GM21526 (cell line): Measurements from ENCODE around the gene SLC16A13.
"Not testable (repeated sequence)": the region's sequence is repeated elsewhere in the genome, so short reads cannot be mapped to it uniquely, and the experiment has no call there.

Experiments used
- ATAC-seq: cut with Tn5 transposase; IDR thresholded peaks from one replicate; pipeline ENCODE4 v1.9.1; 2021; ENCODE audit warnings: moderate library complexity; ENCODE audit not compliant: unreplicated experiment, low FRiP score

SLC16A13 gene

GRCh38 chr17:7026471-7027115 is 9.2 kb upstream of the SLC16A13 start:
- ATAC-seq, result no peak

GRCh38 chr17:7027335-7027734 is 8.5 kb upstream of the SLC16A13 start:
- no peak for ATAC-seq

DNA sequence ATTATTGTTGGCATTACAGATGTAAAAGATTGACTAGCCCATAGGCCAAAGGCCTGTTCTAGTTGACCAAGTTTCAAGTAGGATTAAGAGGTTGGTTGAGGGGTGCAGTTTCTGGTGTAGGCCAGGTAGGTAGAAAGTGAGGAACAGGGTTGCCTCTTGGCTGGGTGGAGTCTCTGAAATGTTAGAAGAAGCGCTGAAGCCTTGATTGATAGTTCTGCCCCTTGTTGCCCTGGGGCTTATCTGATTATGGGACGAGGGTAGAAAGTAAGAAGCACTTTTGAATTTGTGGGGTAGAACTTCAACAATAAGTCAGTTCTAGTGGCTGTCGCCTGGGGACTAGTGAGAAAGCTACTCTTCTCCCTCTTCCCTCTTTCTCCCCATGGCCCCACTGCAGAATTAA is 6.7 kb upstream of the SLC16A13 start:
- ATAC-seq, result no peak

DNA sequence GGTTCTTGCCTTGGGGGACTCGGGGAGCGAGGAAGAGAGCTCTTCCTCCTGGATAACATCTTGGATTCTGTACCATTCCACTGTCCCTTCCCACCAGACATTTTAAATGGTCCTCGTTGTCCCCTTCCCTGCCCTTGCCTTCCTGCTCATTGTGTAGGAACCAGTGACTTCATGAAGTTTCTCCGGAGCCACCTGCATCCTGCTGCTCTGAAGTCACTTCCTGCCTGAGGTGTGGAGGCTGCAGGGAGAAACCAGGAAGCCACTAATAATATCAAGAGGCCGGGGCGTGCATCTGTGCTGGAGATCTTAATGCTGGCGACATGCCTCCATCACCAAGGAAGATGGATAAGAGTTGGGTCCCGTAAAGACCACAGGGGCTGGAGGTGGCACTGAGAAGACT is 6.2 kb upstream of the SLC16A13 start:
- ATAC-seq, result no peak

DNA sequence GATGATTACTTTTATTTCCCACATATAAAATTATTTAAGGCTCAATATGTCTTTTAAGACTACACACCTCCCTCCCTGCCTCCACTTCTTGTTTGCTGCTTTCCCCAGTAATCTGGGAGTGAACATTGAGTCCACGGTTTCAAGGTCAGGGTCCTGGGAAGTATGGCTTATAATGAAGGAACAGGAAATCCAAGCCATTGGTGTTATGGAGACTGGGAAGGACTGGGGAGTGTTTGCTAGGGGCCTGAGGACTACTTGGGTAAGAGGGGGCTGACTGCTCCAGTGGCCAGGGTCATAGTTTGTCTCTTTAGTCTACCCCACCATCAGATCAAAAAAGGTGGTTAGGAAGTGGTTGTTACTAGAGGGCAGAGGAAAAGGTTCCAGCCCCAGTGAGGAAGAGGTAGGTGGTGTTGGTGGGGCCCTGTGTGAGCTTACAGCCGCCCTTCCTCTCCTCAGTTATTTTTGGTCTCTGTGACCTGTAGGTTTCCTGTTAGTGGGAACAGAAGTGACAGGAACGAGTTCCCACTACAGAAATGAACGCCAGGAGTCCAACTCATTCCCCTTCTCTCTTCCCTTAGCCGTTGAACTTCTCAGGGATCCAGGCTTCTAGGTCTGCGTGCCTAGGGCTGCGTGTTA is 742 bp upstream of the SLC16A13 start:
- ATAC-seq, result peak; percentile 5

DNA sequence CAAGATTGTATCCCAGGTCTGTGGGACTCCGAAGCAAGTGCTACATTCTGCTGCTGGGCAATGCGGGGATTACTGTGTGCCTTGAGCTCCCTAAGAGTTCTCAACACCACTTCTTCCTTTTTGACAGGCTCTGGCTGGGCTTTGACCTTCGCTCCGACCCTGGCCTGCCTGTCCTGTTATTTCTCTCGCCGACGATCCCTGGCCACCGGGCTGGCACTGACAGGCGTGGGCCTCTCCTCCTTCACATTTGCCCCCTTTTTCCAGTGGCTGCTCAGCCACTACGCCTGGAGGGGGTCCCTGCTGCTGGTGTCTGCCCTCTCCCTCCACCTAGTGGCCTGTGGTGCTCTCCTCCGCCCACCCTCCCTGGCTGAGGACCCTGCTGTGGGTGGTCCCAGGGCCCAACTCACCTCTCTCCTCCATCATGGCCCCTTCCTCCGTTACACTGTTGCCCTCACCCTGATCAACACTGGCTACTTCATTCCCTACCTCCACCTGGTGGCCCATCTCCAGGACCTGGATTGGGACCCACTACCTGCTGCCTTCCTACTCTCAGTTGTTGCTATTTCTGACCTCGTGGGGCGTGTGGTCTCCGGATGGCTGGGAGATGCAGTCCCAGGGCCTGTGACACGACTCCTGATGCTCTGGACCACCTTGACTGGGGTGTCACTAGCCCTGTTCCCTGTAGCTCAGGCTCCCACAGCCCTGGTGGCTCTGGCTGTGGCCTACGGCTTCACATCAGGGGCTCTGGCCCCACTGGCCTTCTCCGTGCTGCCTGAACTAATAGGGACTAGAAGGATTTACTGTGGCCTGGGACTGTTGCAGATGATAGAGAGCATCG is 2.4 kb downstream of the SLC16A13 start:
- no peak for ATAC-seq

DNA sequence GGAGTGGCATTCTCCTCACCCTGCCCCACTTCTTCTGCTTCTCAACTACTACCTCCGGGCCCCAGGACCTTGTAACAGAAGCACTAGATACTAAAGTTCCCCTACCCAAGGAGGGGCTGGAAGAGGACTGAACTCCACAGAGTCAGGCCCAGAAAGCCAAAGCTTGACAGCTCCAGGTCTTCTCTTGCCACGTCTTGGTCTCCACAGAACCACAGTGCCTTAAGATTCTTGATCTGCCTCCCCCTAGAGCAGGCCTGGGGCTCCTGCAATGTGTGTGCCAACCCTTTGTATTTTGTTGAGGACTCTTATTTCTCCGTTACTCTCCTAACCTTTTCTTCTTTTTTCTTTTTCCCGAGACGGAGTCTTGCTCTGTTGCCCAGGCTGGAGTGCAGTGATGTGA is 4.0 kb downstream of the SLC16A13 start:
- no peak for ATAC-seq

DNA sequence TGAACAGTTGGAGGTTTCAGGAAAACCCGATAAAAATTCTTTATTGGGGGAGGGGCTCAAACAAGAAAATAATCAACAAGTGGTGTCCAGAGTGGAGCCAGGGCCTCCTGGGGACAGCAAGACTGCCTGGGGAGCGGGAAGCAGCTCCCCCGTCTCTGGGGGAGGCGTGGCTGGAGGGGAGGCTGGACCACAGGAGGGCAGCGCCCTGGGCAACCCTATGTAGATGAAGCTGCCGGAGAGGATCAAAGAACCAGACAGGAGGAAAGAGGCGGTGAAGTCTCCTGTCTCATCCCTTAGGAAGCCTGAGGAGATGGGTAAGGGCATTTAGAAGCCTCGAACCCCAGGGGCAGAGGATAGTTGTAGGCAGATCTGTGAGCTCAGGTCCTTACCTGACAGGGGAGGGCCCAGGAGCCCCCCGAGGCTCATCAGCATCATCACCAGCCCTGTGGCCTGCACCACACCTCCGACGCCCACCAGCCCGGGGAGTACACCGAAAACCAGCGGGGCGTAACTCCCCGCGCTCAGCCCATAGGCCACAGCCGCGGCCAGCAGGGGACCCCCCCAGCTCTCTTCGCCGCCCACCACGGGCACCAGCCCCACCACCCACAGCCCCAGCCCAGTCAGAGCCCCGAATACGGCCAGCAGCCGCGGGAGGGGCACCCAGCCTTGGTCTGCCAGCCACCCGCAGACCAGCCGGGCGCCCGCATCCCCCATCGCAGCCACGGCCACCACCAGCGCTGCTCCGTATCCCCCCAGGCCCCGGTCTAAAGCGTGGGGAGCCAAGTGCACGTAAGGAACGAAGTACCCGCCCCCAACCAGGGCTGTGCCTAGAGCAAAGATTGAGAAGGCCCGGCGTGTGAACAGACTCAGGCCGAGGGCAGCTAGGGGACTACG is 6.0 kb downstream of the SLC16A13 start:
- ATAC-seq, result no peak

DNA sequence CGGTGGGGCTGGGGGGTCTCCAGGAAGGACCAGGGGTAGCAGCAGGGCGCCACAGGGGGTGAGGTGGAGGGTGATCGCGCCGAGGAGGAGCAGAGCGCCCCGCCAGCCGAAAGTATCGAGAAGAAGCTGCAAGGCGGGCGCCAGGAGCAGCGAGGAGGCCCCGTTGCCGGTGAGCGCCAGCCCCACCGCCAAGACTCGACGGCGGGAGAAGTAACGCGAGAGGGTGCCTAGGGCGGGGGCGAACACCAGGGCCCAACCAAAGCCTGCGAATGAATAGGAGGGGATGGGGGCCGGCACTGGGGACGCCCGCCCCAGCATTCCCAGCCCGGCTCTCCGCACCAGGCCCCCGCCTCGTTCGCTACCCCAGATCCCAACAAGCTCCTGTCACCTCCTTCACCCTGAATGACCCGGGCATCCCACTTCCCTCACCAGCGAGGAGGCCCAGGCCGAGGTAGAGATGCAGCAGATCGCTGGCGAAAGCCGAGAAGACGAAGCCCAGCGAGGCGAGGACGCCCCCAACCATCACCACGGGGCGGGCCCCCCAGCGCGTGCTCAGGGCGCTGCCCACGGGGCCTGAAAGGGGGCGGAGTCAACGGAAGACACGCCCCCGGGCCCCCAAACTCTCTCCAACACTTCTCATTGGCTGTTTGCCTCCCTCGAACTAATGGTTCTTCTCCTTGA is 6.8 kb downstream of the SLC16A13 start:
- no peak for ATAC-seq

DNA sequence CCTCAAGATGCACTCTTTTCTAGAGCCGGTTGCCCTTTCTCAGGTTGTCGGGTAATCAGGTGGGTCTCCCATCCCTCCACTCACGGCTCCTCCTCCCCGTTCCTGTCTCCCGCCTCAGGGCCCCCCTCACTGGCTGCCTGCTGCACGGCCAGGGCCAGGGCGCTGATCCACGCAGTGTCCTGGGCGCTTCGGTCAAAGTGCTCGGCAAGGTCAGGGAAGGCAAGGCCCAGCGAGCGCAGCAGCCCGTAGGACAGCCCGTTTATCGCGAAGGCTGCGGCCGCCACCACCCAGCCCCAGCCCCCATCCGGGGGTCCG is 7.3 kb downstream of the SLC16A13 start:
- no peak for ATAC-seq

DNA sequence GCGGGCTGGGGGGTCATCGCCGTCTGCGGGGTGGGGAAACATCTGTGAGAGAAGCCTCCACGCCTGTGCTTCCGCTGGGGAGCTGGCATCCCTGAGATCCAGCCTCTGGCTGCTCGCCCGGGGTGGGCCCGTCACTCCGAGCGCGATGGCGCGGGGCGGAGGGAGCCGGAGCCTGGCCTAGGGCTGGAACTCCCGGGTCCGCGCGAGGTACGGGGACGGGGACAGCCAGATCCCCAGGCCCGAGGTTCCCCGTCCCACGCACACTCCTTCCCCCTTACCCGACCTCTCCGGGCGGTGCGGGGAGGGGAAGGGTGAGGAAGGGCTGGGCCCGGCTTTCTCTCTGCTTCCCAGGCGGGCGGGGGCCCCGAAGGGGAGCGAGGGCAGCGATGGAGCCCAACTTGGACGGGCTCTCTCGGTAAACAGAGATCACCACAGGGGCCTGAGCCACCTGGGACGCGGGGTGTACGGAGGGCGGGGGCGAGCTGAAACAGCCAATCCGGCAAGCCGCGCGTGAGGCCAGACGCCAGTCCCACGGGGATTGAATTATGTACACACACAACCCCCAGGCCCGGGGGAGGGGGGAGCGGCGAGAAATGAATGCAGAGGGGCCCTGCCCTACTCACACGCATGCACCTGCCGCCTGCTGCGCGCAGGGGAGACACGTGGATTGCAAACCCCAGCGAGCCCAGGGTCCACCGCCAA is 7.8 kb downstream of the SLC16A13 start, which contains the start of gene SLC16A11:
Gene SLC16A11 (minus strand): TSS at position 596 of the 702 bp plus-strand sequence. CDS start 579 bp downstream, at position 17.
- no peak for ATAC-seq

DNA sequence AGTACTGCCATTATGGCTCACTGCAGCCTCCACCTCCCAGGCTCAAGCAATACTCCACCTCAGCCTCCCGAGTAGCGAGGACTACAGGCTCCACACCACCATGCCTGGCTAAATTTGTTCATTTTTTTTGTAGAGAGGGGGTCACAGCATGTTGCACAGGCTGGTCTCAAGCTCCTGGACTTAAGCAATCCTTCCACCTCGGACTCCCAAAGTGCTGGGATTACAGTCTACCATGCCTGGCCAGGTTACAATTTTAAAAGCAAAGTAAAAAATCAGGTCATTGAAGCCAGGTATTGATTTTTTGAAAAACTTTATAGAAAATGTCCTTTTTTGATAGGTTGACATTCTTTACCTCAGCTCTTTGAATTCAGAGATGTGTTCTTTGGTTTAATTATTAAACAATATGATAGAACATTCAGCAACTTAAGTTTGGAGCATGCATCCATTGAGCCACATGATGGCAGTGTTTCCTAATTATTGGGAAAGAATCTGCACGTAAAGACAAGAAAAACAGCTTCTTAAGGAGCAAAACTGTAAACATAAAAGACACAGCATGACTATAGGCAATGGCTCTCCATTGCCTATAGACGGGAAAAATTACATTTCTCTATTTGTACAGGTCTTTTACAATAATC is 9.8 kb downstream of the SLC16A13 start:
- no peak for ATAC-seq

DNA sequence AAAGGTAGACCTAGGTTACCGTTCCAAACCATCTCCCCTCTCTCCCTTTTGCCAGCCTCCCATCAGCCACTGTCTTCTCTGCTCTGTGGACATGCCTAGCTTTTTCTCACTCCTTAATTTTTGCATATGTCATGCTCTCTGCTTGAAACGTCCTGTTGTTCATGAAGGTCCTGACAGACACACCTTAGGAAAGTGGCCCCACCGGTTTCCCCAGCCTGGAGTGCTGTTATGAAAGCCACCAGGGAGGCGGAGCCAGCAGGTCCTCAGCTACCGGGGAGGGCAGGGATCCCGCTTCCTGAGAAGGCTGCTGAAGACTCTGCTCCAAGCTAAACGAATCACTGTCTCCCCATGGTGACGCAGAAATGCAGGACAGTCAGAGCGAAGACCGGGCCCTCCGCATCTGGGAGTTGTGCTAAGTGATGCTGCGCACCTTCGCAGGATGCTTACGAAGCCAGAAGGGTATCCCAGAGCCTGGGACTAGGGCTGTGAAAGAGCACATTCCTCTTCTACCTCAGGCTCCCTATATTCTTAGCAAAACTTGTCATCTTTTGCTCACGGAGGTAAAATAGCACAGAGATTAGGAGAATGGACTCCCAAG is 10.4 kb downstream of the SLC16A13 start:
- no peak for ATAC-seq

- ATAC-seq, result not testable (repeated sequence)
Observed at GRCh38 chr17:7046725-7047397, 11.0 kb downstream of the SLC16A13 start.

GRCh38 chr17:7047566-7047965 is 11.8 kb downstream of the SLC16A13 start:
- no peak for ATAC-seq

- no peak for ATAC-seq
Observed at GRCh38 chr17:7048968-7049367, 13.2 kb downstream of the SLC16A13 start.

DNA sequence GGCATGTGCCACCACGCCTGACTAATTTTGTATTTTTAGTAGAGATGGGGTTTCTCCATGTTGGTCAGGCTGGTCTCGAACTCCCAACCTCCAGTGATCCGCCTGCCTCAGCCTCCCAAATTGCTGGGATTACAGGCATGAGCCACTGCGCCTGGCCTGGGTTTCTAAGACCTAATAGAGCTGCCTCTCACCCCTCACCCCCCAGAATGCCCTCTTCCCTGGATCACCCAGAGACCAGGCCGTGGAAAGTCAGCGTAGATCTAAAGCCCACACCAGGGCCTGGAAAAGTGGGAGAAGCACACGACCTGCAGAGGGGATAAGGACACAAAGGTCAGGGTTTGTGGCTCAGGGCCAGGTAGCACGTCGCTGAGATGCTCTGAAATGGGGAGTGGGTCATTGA is 14.8 kb downstream of the SLC16A13 start:
- ATAC-seq, result not testable (repeated sequence)

- no peak for ATAC-seq
Observed at GRCh38 chr17:7056386-7056785, 20.6 kb downstream of the SLC16A13 start.
